Hepatocyte (in vitro differentiated cells): ENCODE measurements around the gene MRTFB. TPM values are rescaled to one million over a fixed set of nuclear protein-coding genes. Genes with fewer than 3 reads are reported as not detected.

Source experiments
- DNase-seq: peaks from one replicate; pipeline ENCODE4 v3.0.0-alpha.2; 2016; ENCODE audit warnings: low spot score
- H2AFZ ChIP-seq: fragments of 200-600 bp; sonication (generic); 2 replicates; pipeline ENCODE4 v1.6.0; 2016; ENCODE audit warnings: antibody characterized with exemption, mild to moderate bottlenecking
- H3K27ac ChIP-seq: fragments of 200-600 bp; sonication (generic); 2 replicates; pipeline ENCODE4 v1.5.1; 2016; ENCODE audit warnings: mild to moderate bottlenecking
- H3K27me3 ChIP-seq: fragments of 200-600 bp; sonication (generic); 2 replicates; pipeline ENCODE4 v1.6.1; 2016
- H3K36me3 ChIP-seq: fragments of 200-600 bp; sonication (generic); replicated peaks from 2 replicates; pipeline ENCODE4 v1.5.1; 2016; ENCODE audit warnings: low read depth; ENCODE audit not compliant: insufficient read depth
- H3K4me1 ChIP-seq: fragments of 200-600 bp; sonication (generic); 2 replicates; pipeline ENCODE4 v1.5.1; 2016; ENCODE audit warnings: mild to moderate bottlenecking, moderate library complexity; ENCODE audit not compliant: insufficient read depth
- H3K4me2 ChIP-seq: fragments of 200-600 bp; sonication (generic); 2 replicates; pipeline ENCODE4 v1.6.0; 2016
- H3K4me3 ChIP-seq: fragments of 200-600 bp; sonication (generic); 2 replicates; pipeline ENCODE4 v1.5.1; 2016; ENCODE audit warnings: mild to moderate bottlenecking
- H3K79me2 ChIP-seq: fragments of 200-600 bp; sonication (generic); 2 replicates; pipeline ENCODE4 v1.6.0; 2017; ENCODE audit warnings: mild to moderate bottlenecking
- H3K9me2 ChIP-seq: fragments of 200-600 bp; sonication (generic); replicated peaks from 2 replicates; pipeline ENCODE4 v1.6.0; 2017; ENCODE audit warnings: mild to moderate bottlenecking; ENCODE audit not compliant: insufficient read depth
- H3K9me3 ChIP-seq: fragments of 200-600 bp; sonication (generic); 2 replicates; pipeline ENCODE4 v1.5.1; 2016; ENCODE audit warnings: low read depth, mild to moderate bottlenecking
- H4K20me1 ChIP-seq: fragments of 200-600 bp; sonication (generic); 2 replicates; pipeline ENCODE4 v1.6.0; 2016; ENCODE audit warnings: mild to moderate bottlenecking; ENCODE audit not compliant: insufficient read depth, poor library complexity, severe bottlenecking
- EZH2 ChIP-seq: fragments of 200-600 bp; sonication (generic); IDR thresholded peaks from 2 replicates; pipeline ENCODE4 v1.6.1; 2016; ENCODE audit warnings: antibody characterized with exemption, mild to moderate bottlenecking, borderline replicate concordance
- EZH2phosphoT487 ChIP-seq: fragments of 200-600 bp; sonication (generic); IDR thresholded peaks from one replicate; pipeline ENCODE4 v1.6.1; 2018; ENCODE audit warnings: antibody characterized with exemption, mild to moderate bottlenecking, low read depth, moderate library complexity; ENCODE audit not compliant: unreplicated experiment, severe bottlenecking
- WGBS: methylation state at CpG from one replicate; pipeline ENCODE4 v1.1.6; 2016; ENCODE audit warnings: low lambda C conversion rate; ENCODE audit errors: missing lambda C conversion rate; 5-methylcytosine and 5-hydroxymethylcytosine counted together
- polyA plus RNA-seq: library from polyadenylated mRNA; unstranded; fragments of >200 nt; fragmentation: Nextera tagmentation; extraction: Ambion mirVana; gene quantifications from 2 replicates; pipeline ENCODE4 v1.2.1, GENCODE V29; 2016
- total RNA-seq: library from RNA; depleted of rRNA; stranded (reverse); fragments of >200 nt; gene quantifications from 2 replicates; pipeline ENCODE4 v1.2.3, GENCODE V29; 2014
- TF ChIP-seq, protein P1 (sequence below): fragments of 200-600 bp; sonication (generic); IDR thresholded peaks from 2 replicates; pipeline ENCODE4 v1.5.1; 2016; ENCODE audit warnings: antibody characterized with exemption, mild to moderate bottlenecking; ENCODE audit not compliant: poor library complexity

The MRTFB gene
- total and polyA plus RNA-seq, 2 experiments from 2014 or later = 10.9 to 27.9 TPM

DNA sequence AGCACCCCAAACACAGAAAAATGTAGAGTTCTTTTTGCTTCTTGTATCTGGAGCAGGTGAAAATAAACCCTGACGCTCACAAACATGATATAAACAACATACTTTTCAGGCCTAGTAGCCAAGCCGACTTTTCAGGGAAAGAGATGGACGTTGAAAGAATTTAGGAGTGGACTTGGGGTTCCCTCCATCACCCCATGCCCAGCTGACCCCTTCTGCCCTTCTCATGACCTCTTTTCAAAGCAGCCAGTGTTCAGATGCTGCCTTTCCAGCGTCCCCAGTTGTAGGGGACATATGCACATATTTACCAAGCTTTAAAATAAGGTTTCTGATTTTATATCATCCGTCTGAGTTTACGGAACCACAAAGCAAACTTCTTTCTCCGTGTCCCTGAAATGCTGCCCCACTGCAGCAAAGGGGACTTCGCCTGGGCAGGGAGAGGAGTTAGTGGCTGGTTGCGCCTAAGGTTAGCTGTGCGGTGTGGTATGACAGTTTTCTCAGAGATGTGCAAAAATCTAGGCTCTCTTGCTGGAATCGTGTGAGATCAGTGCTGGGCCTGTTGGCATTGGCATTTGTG, 235.5 kb downstream of the MRTFB start:
- H3K27me3 ChIP-seq = no peaks in the 10 kb centered on the region
- no peaks in the 10 kb centered on the region for H4K20me1 ChIP-seq

DNA sequence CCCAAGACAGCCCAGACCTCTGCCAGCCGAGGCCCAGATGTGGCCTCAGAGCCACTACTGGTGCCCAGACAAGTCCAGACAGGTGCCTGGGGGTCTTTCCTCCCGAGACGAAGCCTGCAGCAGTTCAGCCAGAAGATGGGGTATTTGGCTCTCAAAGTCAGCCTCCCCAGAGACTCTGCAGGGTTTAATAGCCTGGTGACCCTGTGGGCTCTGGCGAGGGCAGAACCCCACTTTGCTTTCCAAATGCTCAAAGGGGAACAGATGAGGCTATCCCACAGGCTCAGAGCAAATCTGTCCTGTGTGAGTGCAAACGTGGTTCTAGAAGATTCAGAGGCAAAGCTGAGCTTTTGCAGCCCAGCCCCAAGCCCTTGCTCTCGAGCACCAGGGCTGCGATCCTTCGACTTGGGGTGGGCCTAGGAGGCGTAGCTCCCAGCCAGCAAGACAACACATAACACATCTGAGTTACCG, 236.0 kb downstream of the MRTFB start:
- Histone ChIP-seq H2AFZ (no peak overlapping the region), H3K79me2 (peaks cover 43% of the 10 kb centered on the region), H3K27ac (no peak overlapping the region), H3K9me3 (no peaks in the 10 kb centered on the region), H3K4me2 (no peak overlapping the region), H3K4me3 (no peak overlapping the region), H3K36me3 (no peaks in the 10 kb centered on the region), H3K27me3 (no peaks in the 10 kb centered on the region), H3K9me2 (no peaks in the 10 kb centered on the region), H3K4me1 (peaks cover 10% of the 10 kb centered on the region), H4K20me1 (no peaks in the 10 kb centered on the region)
- no peak for DNase-seq
- 70% methylated on average over 10 of the region's 10 CpGs for WGBS
- TF ChIP-seq EZH2 (no peak), EZH2phosphoT487 (no peak)
- TF ChIP-seq, protein P1, sequence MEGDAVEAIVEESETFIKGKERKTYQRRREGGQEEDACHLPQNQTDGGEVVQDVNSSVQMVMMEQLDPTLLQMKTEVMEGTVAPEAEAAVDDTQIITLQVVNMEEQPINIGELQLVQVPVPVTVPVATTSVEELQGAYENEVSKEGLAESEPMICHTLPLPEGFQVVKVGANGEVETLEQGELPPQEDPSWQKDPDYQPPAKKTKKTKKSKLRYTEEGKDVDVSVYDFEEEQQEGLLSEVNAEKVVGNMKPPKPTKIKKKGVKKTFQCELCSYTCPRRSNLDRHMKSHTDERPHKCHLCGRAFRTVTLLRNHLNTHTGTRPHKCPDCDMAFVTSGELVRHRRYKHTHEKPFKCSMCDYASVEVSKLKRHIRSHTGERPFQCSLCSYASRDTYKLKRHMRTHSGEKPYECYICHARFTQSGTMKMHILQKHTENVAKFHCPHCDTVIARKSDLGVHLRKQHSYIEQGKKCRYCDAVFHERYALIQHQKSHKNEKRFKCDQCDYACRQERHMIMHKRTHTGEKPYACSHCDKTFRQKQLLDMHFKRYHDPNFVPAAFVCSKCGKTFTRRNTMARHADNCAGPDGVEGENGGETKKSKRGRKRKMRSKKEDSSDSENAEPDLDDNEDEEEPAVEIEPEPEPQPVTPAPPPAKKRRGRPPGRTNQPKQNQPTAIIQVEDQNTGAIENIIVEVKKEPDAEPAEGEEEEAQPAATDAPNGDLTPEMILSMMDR = no peak

More for the DNA sequence above, 235.5 kb downstream of the MRTFB start:
- DNase-seq = no peak
- H3K9me3 ChIP-seq = no peaks in the 10 kb centered on the region
- TF ChIP-seq, protein P1 = no peak
- no peak for TF ChIP-seq EZH2
- TF ChIP-seq EZH2phosphoT487 = no peak
- no peaks in the 10 kb centered on the region for H3K36me3 ChIP-seq
- no peak overlapping the region for H3K27ac ChIP-seq
- peaks cover 10% of the 10 kb centered on the region for H3K4me1 ChIP-seq
- peaks cover 39% of the 10 kb centered on the region for H3K79me2 ChIP-seq
- 84% methylated on average over 11 of the region's 11 CpGs for WGBS
- H2AFZ ChIP-seq = no peak overlapping the region
- H3K4me2 ChIP-seq = no peak overlapping the region
- no peak overlapping the region for H3K4me3 ChIP-seq
- H3K9me2 ChIP-seq = no peaks in the 10 kb centered on the region

DNA sequence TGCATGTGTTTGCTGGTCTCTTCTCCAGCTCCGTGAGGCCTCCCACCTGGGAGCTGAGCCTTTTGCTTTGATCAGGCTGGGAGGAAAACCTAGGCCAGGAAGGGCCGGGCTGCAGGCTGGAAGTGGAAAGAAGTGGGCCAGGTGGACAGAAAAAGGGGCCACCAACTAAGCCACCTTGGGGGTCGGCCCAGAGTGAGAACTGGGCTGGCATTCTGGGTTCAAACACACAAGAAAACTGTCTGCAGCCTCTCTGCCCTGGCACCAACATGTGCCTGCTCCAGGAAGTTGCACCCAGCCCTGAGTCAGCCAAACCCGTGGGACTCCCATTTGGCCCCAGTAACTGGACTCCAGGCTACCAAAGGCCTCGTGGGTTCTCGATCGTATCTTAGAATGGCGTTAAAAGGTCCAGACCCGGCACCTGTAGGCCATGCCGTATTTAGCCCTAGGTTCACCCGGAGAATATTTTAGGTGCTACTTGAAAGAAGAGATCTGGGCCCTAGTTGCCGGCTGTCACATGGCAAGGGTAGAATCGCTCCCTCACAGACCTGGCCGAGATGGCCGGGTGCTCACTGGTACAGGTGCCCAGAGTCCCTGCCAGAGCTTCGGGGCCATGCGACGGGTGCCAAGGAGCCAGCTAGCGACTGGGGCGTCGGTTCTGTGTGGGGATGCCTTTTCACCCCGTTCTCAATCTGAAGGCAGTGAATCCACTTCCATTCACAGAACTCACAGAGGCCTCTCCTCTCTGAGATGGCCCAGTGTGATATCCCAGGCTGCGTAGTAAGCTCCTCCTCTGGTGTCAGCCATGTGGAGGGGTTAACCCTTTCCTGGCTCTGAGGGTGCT, 236.6 kb downstream of the MRTFB start:
- Histone ChIP-seq H3K9me3 (no peaks in the 10 kb centered on the region), H3K4me3 (no peak overlapping the region), H3K27me3 (no peaks in the 10 kb centered on the region), H3K9me2 (no peaks in the 10 kb centered on the region), H3K4me2 (no peak overlapping the region), H3K27ac (no peak overlapping the region), H3K79me2 (peaks cover 43% of the 10 kb centered on the region), H3K36me3 (no peaks in the 10 kb centered on the region), H4K20me1 (no peaks in the 10 kb centered on the region), H3K4me1 (peaks cover 10% of the 10 kb centered on the region), H2AFZ (no peak overlapping the region)
- TF ChIP-seq EZH2phosphoT487 (no peak), EZH2 (no peak)
- TF ChIP-seq, protein P1 = no peak
- 80% methylated on average over 23 of the region's 23 CpGs for WGBS
- DNase-seq = no peak
